Activated CD4-positive, alpha-beta T cell treated with anti-CD3 and anti-CD28 coated beads, Interleukin-2, amount 10 ng/mL, durations not matched to agents 24 days and 14 days (primary cell): ENCODE measurements around the gene CELF5. TPM values are rescaled to one million over a fixed set of nuclear protein-coding genes. Genes with fewer than 3 reads are reported as not detected.
"Not testable (repeated sequence)": the region's sequence is repeated elsewhere in the genome, so short reads cannot be mapped to it uniquely, and the experiment has no call there.

Source experiments
- DNase-seq: peaks from one replicate; pipeline ENCODE4 v3.0.0; 2022
- H3K27ac Mint-ChIP-seq: one replicate; pipeline ENCODE4 v1.8.0; 2022; ENCODE audit warnings: mild to moderate bottlenecking, mixed read lengths
- H3K27me3 Mint-ChIP-seq: one replicate; pipeline ENCODE4 v1.8.0; 2022; ENCODE audit warnings: mixed read lengths
- H3K36me3 Mint-ChIP-seq: one replicate; pipeline ENCODE4 v1.8.0; 2022; ENCODE audit warnings: low read depth, mild to moderate bottlenecking, mixed read lengths
- H3K4me1 Mint-ChIP-seq: one replicate; pipeline ENCODE4 v1.8.0; 2021; ENCODE audit warnings: mixed read lengths
- H3K4me3 Mint-ChIP-seq: one replicate; pipeline ENCODE4 v1.8.0; 2022; ENCODE audit warnings: mild to moderate bottlenecking, moderate library complexity, mixed read lengths
- H3K9me3 Mint-ChIP-seq: one replicate; pipeline ENCODE4 v1.8.0; 2021; ENCODE audit warnings: mixed read lengths
- intact Hi-C: fragments of 100-400 bp; cut with micrococcal nuclease; formaldehyde crosslinking; loops from one replicate; pipeline ENCODE4 v1.15.1; 2023
- total RNA-seq: library from RNA; stranded (reverse); gene quantifications from 2 replicates; pipeline ENCODE4 v1.2.3, GENCODE V29; 2022

Gene CELF5
- total RNA-seq, 1 donor from 2014 or later, result 0.19 TPM

- H3K4me1 Mint-ChIP-seq, result no peaks in the 10 kb centered on the region
- H3K36me3 Mint-ChIP-seq, result no peaks in the 10 kb centered on the region
- no peak overlapping the region for H3K4me3 Mint-ChIP-seq
- peaks cover 3% of the 10 kb centered on the region for H3K9me3 Mint-ChIP-seq
- H3K27me3 Mint-ChIP-seq, result peaks cover 9% of the 10 kb centered on the region
- no peak for DNase-seq
- H3K27ac Mint-ChIP-seq, result no peak overlapping the region
- intact Hi-C loops, result no loop called here
These were observed 8.7 kb downstream of the CELF5 start for GRCh38 chr19:3233116-3233515.

GRCh38 chr19:3233831-3234230, 9.4 kb downstream of the CELF5 start:
- no peak overlapping the region for H3K27ac Mint-ChIP-seq
- H3K9me3 Mint-ChIP-seq, result peaks cover 3% of the 10 kb centered on the region
- no peaks in the 10 kb centered on the region for H3K4me1 Mint-ChIP-seq
- no peak overlapping the region for H3K4me3 Mint-ChIP-seq
- peaks cover 8% of the 10 kb centered on the region for H3K27me3 Mint-ChIP-seq
- DNase-seq, result no peak
- H3K36me3 Mint-ChIP-seq, result no peaks in the 10 kb centered on the region
- intact Hi-C loops, result no loop called here

- Mint-ChIP-seq H3K27me3 (no peaks in the 10 kb centered on the region), H3K4me3 (no peak overlapping the region), H3K27ac (no peak overlapping the region), H3K36me3 (no peaks in the 10 kb centered on the region), H3K9me3 (peaks cover 3% of the 10 kb centered on the region), H3K4me1 (no peaks in the 10 kb centered on the region)
- DNase-seq, result peak; percentile 69
- intact Hi-C loops, result no loop called here
These were observed 10.3 kb downstream of the CELF5 start for GRCh38 chr19:3234800-3235199.

- H3K27me3 Mint-ChIP-seq, H3K27ac Mint-ChIP-seq, H3K4me1 Mint-ChIP-seq, H3K36me3 Mint-ChIP-seq, DNase-seq, H3K4me3 Mint-ChIP-seq, intact Hi-C loops, H3K9me3 Mint-ChIP-seq: not testable (repeated sequence)
These were observed 11.1 kb downstream of the CELF5 start for GRCh38 chr19:3235604-3236003.

- no peak overlapping the region for H3K4me3 Mint-ChIP-seq
- H3K27ac Mint-ChIP-seq, result no peak overlapping the region
- no peaks in the 10 kb centered on the region for H3K4me1 Mint-ChIP-seq
- H3K36me3 Mint-ChIP-seq, result no peaks in the 10 kb centered on the region
- intact Hi-C loops, result no loop called here
- H3K9me3 Mint-ChIP-seq, result peaks cover 3% of the 10 kb centered on the region
- no peak for DNase-seq
- no peaks in the 10 kb centered on the region for H3K27me3 Mint-ChIP-seq
These were observed 11.8 kb downstream of the CELF5 start for GRCh38 chr19:3236272-3236671.

- H3K4me3 Mint-ChIP-seq, result no peak overlapping the region
- no peak for DNase-seq
- no peaks in the 10 kb centered on the region for H3K4me1 Mint-ChIP-seq
- no peak overlapping the region for H3K27ac Mint-ChIP-seq
- H3K9me3 Mint-ChIP-seq, result no peaks in the 10 kb centered on the region
- H3K27me3 Mint-ChIP-seq, result no peaks in the 10 kb centered on the region
- intact Hi-C loops, result no loop called here
- H3K36me3 Mint-ChIP-seq, result no peaks in the 10 kb centered on the region
These were observed 13.7 kb downstream of the CELF5 start for GRCh38 chr19:3238066-3238561.

GRCh38 chr19:3239367-3239766, 14.9 kb downstream of the CELF5 start:
- no peaks in the 10 kb centered on the region for H3K9me3 Mint-ChIP-seq
- H3K27me3 Mint-ChIP-seq, result no peaks in the 10 kb centered on the region
- no peaks in the 10 kb centered on the region for H3K4me1 Mint-ChIP-seq
- H3K36me3 Mint-ChIP-seq, result no peaks in the 10 kb centered on the region
- no peak overlapping the region for H3K27ac Mint-ChIP-seq
- DNase-seq, result no peak
- intact Hi-C loops, result no loop called here
- H3K4me3 Mint-ChIP-seq, result no peak overlapping the region

- no peaks in the 10 kb centered on the region for H3K36me3 Mint-ChIP-seq
- no peak overlapping the region for H3K4me3 Mint-ChIP-seq
- peak; percentile 90 for DNase-seq
- intact Hi-C loops, result no loop called here
- H3K9me3 Mint-ChIP-seq, result no peaks in the 10 kb centered on the region
- no peaks in the 10 kb centered on the region for H3K27me3 Mint-ChIP-seq
- no peak overlapping the region for H3K27ac Mint-ChIP-seq
- no peaks in the 10 kb centered on the region for H3K4me1 Mint-ChIP-seq
These were observed 19.6 kb downstream of the CELF5 start for GRCh38 chr19:3243819-3244700.

- Mint-ChIP-seq H3K9me3 (no peaks in the 10 kb centered on the region), H3K36me3 (no peaks in the 10 kb centered on the region), H3K4me3 (no peak overlapping the region), H3K4me1 (no peaks in the 10 kb centered on the region), H3K27me3 (no peaks in the 10 kb centered on the region), H3K27ac (no peak overlapping the region)
- intact Hi-C loops, result no loop called here
- DNase-seq, result no peak
These were observed 20.6 kb downstream of the CELF5 start for GRCh38 chr19:3245050-3245449.

GRCh38 chr19:3248728-3249326, 24.4 kb downstream of the CELF5 start:
- intact Hi-C loops, result no loop called here
- DNase-seq, result no peak
- no peaks in the 10 kb centered on the region for H3K36me3 Mint-ChIP-seq
- H3K27me3 Mint-ChIP-seq, result no peaks in the 10 kb centered on the region
- peaks cover 4% of the 10 kb centered on the region for H3K9me3 Mint-ChIP-seq
- H3K4me1 Mint-ChIP-seq, result no peaks in the 10 kb centered on the region
- H3K4me3 Mint-ChIP-seq, result no peak overlapping the region
- no peak overlapping the region for H3K27ac Mint-ChIP-seq

GRCh38 chr19:3249408-3249807, 24.9 kb downstream of the CELF5 start:
- H3K4me1 Mint-ChIP-seq, result no peaks in the 10 kb centered on the region
- no peak overlapping the region for H3K27ac Mint-ChIP-seq
- peaks cover 10% of the 10 kb centered on the region for H3K9me3 Mint-ChIP-seq
- no peaks in the 10 kb centered on the region for H3K36me3 Mint-ChIP-seq
- intact Hi-C loops, result no loop called here
- no peak for DNase-seq
- no peak overlapping the region for H3K4me3 Mint-ChIP-seq
- H3K27me3 Mint-ChIP-seq, result no peaks in the 10 kb centered on the region

GRCh38 chr19:3250675-3251074, 26.2 kb downstream of the CELF5 start:
- Mint-ChIP-seq H3K27me3 (no peaks in the 10 kb centered on the region), H3K36me3 (peaks cover 1% of the 10 kb centered on the region), H3K27ac (no peak overlapping the region), H3K4me3 (no peak overlapping the region), H3K4me1 (no peaks in the 10 kb centered on the region), H3K9me3 (peaks cover 16% of the 10 kb centered on the region)
- intact Hi-C loops, result no loop called here
- DNase-seq, result peak; percentile 77

- H3K27ac Mint-ChIP-seq, result no peak overlapping the region
- no peak overlapping the region for H3K4me3 Mint-ChIP-seq
- H3K9me3 Mint-ChIP-seq, result peaks cover 16% of the 10 kb centered on the region
- H3K4me1 Mint-ChIP-seq, result no peaks in the 10 kb centered on the region
- no peak for DNase-seq
- peaks cover 1% of the 10 kb centered on the region for H3K36me3 Mint-ChIP-seq
- H3K27me3 Mint-ChIP-seq, result no peaks in the 10 kb centered on the region
- intact Hi-C loops, result no loop called here
These were observed 26.8 kb downstream of the CELF5 start for GRCh38 chr19:3251229-3251628.

- H3K4me3 Mint-ChIP-seq, result no peak overlapping the region
- no peak overlapping the region for H3K27ac Mint-ChIP-seq
- H3K36me3 Mint-ChIP-seq, result peaks cover 1% of the 10 kb centered on the region
- no peak for DNase-seq
- intact Hi-C loops, result no loop called here
- no peaks in the 10 kb centered on the region for H3K27me3 Mint-ChIP-seq
- H3K4me1 Mint-ChIP-seq, result no peaks in the 10 kb centered on the region
- H3K9me3 Mint-ChIP-seq, result peaks cover 16% of the 10 kb centered on the region
These were observed 28.2 kb downstream of the CELF5 start for GRCh38 chr19:3252650-3253049.
